Prostate gland (tissue), 2 donors: ENCODE measurements around the gene SMIM36.
"Not testable (repeated sequence)": the region's sequence is repeated elsewhere in the genome, so short reads cannot be mapped to it uniquely, and the experiment has no call there.

Experiments
- CTCF ChIP-seq, 4 experiments: fragments of 200-600 bp in 2 of 4; fragments of 450-650 bp in 2 of 4; sonication (generic) in 2 of 4; IDR thresholded peaks; 1 replicate in 3 of 4; 2 replicates in 1 of 4; pipeline ENCODE4 v1.5.1; 2016 to 2019; ENCODE audit warnings: antibody characterized with exemption in 4 of 4, mild to moderate bottlenecking in 2 of 4, moderate library complexity in 2 of 4
- POLR2A ChIP-seq: fragments of 450-650 bp; IDR thresholded peaks from one replicate; pipeline ENCODE4 v1.6.1; 2016; ENCODE audit warnings: antibody characterized with exemption, mild to moderate bottlenecking

DNA sequence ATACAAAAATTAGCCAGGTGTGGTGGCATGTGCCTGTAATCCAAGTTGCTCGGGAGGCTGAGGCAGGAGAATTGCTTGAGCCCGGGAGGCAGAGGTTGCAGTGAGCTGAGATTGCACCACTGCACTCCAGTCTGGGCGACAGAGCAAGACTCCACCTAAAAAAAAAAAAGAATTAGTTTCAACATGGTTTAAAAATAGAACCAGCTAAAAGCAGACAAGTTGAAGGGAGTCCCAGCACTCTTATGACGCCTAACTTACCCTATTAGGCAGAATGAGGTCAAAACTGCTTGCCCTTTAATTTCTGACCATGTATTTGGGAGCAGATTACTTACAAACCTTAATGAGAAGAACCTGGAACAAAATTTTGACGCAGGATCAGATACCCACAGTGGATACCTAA is 107.1 kb downstream of the SMIM36 start:
- not testable (repeated sequence) for TF ChIP-seq POLR2A; CTCF (IDR thresholded peaks at IDR 0.05)
